NOMO-1 treated with DMSO at 0.1 percent for 48 hours (cell line): ENCODE data around the gene MYH14.

ENCODE experiments used
- DNase-seq: peaks from one replicate; lab custom pipeline; 2025; ENCODE audit not compliant: unreplicated experiment; lab: John Stamatoyannopoulos, UW

The MYH14 gene

DNA sequence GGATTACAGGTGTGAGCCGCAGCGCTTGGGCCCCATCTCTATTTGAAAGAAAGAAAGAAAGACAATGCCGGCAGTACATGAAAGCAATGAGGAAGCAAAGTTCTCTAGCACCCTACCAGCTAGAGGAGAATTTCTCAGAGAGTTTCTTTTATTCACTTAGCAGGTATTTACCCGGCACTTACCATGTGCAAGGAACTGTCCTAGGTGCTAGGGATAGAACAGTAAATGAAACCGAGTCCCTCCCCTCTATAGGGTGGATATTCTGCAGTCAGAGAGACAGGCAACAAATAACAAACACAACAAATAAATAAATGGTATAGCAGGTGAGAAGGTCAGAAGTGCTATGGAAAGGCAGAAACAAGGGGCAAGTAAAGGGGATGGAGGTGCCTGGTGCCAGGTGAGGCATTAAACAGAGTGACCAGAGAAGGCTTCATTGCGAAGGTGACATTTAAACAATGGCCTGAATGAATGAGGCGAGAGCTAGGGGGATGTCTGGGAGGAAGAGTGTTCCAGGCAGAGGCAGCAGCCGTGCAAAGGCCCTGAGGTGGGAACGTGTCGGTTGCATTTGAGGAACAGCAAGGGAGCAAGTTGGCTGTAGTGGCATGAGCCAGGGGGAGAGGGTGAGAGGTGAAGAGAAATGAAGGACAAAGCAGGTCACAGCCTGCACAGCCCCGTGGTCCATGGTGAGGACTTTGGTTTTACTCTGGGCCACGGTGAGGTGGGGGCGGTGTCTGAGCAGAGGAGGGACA, 10.8 kb upstream of the MYH14 start:
- DNase-seq: no peak

DNA sequence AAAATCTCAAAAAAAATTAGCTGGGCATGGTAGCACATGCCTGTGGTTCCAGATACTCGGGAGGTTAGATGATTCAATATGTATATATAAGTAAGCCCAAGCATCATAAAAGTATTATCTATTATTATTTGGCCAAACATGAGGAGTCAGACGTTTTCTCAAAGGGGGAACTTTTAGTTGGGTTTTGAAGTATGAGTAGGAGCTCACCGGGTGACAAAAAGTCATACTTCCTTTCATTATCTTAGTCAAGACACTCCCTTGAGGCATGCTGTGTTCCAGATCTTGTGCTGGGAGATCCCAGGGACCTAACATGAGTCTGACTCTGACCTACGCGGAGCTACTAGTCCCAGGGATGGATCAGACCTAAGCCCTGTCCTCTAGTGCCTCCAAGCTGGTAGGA, 8.2 kb upstream of the MYH14 start:
- DNase-seq: no peak

DNA sequence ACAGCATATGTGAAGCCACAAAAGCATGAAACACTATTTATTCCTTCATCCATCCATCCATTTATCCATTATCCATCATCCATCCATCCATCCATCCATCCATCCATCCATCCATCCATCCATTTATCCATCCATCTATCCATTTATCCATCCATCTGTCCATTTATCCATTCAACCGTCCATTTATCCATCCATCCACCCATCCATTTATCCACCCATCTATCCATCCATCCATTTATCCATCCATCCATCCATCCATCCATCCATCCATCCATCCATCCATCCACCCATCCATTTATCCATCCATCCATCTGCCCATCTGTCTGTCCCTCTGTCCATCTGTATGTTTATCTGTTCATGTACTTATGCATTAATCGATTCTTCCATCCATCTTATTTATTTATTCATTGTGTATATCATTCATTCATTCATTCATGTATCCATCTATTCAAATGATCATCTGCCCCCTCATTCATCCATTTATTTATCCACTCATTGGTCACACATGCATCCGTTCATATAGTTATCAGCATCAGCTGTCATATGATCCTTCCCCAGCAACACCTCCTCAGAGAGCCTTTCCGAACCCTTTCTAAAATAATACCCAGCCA, 7.0 kb upstream of the MYH14 start:
- DNase-seq: no peak

DNA sequence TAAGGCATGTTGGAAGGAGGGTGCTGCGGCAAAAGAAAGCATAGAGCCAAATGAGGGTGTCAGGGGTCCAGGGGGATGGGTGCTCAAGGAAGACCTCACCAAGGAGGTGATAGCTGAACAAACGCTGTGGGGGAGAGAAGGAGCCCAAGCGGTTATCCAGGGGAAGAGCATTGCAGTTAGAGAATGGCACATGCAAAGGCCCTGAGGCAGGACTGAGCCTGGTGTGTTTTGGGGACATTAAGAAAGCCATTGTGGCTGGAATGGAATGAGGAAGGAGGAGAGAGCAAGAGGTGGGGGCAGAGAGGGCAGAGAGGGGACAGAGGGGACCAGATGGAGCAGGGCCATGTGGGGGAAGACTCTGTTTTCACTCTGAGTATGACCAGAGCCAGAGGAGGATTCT, 6.1 kb upstream of the MYH14 start:
- no peak for DNase-seq

DNA sequence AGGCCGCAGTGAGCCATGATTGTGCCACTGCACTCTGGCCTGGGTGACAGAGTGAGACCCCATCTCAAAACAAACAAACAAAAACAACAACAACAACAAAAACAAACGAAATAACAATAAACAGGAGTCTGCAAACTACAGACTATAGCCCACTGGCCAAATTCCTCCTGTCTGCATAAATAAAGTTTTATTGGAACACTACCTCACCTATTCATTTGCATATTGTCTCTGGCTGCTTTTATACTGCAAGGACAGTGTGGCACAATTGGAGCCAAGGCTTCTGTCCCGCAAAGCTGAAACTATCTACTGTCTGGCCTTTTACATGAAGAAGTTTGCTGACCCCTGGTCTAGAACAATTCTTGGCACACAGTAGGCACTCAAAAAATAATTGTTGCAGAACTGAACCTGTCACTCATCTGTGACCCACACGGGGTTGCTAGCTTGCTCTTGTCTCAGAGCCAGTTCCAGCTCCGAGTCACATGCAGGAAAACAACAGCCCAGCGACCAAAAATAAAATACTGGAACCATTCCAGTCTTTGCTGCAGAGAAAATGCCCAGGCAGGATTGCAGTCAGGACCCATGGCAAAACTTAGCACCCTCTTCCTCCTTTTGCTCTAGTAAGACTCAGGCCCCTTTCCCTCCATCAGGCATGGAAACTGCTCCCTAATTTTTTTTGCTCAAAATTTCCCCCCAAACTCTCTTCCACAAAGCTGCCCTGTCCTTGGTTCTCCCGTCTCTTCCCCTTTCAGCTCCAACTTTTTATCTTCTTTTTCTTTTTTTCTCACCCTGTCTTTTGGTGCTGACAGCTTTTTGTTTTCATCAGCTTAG, 4.8 kb upstream of the MYH14 start:
- no peak for DNase-seq

DNA sequence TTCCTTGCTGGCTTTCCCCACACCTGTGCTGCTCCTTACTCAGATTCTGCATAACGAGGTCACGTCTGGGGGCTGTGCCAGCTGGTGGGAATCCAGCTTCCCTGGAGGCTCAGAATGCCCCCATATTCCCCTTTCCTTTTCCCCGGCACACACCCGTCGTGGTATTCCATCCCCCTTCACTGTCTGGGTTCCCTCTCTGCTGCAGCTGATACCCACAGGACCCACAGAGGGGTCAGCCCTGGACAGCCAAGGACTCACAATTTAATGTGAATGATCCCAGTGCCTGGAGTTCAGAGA, 4.2 kb upstream of the MYH14 start:
- no peak for DNase-seq

DNA sequence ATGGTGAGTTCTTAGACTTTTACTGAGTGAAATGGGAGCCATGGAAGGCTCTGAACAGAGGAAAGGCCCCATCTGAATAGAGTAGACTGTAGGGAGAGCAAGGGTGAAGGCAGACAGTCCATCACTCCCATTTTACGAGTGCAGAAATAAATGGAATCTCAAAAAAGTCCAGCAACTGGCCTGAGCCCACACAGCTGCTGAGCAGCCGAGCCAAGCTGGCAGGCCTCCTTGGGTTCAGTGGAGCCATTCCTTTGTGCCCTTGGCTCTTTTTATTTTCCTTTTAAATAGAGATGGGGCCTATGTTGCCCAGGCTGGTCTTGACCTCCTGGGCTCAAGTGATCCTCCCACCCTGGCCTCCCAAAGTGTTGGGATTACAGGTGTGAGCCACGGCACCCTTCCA, 1.0 kb upstream of the MYH14 start:
- DNase-seq: no peak

DNA sequence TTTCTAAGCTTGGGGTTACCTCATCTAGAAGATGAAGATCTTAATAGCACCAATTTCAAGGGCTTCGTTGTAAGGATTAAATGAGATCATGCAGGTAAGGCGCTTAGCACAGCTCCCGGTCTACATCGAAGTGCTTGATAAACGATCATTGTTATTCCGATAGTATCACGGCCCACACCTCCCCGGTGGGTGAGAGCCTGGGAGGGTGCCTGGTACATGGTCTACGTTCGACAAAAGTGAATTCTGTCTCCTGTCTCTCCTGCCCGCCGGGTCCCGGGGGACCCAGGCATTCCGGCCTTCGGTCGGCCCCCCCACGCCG, 501 bp upstream of the MYH14 start:
- no peak for DNase-seq

DNA sequence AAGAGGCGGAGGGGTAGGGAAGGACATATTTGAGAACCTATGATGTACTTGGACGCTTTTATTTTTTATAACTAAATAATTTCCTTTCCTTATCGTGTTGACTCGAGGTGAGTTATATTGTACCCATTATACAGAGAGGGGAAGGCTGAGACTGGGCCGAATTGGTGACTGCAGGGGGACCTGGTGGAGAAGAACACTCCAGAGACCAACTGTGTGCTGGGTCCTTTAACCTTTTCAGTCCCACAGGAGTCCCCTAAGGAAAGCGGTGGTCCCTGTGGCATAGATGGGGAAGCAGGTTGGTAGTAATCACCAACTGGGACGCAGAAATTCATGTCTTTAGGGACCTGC, 633 bp downstream of the MYH14 start:
- DNase-seq: no peak

DNA sequence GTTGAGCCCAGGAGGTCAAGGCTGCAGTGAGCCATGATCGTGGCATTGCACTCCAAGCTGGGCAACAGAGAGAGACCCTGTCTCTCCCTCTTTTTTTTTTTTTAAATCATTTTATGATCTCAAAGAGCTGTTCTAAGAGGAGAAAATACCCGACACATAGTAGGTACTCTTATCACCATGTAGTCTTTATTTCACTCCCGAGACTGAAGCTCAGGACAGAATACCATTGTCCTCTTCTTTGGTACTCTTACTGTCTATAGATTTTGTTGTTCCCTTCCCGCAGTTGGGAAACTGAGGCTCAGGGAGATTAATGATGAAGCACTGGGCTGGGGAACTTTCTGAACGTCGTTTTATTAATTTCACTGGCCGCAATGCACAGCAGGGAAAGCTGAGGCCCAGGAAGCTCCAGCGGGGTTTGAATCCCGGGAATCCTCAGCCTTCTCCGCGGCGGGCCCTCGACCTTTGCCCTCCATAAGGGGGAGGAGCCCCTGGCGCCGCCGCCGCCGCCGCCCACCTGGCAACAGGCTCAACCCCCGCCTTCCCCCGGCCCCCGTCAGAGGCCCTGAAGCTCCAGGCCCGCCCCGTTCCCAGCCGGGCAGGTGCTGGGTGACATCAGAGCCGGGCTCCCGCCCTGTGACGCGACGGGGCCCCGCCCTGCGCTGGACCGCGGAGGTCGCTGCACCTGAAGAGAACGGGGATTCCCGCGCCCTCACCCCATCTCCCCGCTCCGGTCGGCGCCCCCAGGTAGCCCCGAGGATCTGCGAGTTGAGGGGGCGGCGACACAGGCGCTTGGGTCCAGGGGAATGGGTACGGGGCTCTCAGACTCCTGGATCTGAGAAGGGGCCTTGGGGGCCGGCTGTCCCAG, 1.6 kb downstream of the MYH14 start:
- DNase-seq: no peak

DNA sequence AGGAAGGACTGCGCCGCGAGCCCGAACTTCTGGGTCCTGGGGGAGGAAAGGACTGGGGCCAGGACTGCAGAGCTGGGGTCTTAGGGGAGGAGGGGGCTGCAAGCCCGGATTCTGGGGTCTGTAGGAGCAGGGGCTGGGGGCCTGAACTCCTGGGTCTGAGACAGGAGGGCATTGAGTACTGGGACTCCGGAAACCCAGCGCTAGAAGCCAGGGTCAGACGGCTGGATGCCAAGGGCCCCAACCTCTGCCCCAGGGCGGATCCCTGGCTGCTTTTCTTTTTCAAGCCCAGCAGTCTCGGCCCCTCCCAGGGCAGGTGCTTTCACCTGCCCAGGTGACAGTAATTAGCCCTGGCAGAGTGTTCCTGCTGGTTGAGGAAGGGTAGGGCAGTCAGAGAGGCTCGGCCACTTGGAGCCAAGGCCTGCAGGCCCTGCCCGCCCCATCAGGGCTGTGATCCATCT, 2.3 kb downstream of the MYH14 start:
- DNase-seq: no peak

DNA sequence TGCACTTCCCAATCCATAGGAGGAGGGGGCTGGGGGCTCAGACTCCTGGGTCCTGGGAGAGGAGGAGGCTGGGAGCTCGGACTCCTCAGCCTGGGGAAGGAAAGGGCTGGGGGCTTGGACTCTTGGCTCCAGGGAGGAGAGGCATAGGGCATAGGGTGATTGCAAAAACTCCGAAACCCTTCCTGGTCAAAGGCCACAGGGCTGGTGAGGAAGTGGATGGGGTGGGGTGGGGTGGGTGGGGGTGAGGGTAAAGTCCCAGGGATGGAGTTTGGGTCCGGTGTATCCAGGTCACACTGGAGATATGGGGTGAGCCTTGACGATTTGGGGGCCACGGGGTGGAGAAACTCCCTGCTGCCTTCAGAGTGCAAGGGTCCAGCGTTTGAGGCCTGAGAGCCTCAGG, 2.8 kb downstream of the MYH14 start:
- no peak for DNase-seq

DNA sequence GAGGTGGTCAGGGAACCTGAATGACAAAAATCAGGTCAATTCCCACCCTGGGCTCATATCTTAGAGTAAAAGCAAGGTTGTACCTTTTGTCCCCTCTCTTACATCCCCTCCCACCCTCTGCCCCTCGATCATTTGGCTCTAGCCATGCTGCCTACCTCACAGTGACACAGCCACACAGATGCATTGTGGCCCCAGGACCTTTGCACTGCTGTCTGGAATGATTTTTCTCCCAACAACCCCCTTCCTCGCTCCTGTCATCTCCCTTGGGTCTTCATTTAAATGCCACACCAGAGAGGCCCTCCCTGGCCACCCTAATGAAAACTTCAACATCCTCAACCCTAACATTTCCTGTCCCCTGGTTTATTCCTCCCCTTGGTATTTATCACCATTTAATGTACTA, 4.3 kb downstream of the MYH14 start:
- DNase-seq: no peak

DNA sequence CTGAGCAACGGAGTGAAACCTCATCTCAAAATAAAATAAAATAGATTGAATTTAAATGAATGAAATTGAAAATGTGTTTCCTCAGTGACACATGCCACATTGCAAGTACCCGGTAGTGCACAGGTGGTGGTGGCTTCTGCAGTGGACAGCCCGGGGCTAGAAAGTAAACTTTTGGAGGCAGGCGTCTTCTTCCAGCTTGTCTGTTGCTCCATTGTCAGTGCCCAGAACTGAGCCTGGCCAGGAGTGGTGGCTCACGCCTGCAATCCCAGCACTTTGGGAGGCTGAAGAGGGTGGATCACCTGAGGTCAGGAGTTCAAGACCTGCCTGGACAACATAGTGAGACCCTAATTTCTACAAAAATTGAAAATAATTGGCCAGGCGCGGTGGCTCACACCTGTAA, 5.7 kb downstream of the MYH14 start:
- no peak for DNase-seq

DNA sequence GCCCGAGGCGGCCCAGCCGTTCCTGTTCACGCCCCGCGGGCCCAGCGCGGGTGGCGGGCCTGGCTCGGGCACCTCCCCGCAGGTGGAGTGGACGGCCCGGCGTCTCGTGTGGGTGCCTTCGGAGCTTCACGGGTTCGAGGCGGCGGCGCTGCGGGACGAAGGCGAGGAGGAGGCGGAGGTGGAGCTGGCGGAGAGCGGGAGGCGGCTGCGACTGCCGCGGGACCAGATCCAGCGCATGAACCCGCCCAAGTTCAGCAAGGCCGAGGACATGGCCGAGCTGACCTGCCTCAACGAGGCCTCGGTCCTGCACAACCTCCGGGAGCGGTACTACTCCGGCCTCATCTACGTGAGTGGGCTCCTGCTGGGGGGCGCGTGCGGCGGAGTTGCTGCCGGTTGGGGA, 7.0 kb downstream of the MYH14 start:
- no peak for DNase-seq

DNA sequence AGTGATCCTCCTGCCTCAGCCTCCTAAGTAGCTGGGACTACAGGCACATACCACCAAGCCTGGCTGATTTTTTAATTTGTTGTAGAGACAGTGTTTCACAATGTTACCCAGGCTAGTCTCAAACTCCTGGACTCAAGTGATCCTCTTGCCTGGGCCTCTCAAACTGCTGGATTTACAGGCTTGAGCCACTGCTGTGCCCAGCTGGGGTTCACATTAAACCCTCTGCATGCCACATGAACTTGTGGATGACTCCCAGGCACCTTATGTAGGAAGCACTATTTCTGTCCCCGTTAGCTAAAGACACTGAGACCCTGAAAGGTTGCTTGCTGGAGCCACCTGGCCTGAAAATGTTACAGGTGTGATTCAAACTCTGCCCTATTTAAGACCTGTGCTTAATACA, 10.5 kb downstream of the MYH14 start:
- no peak for DNase-seq

DNA sequence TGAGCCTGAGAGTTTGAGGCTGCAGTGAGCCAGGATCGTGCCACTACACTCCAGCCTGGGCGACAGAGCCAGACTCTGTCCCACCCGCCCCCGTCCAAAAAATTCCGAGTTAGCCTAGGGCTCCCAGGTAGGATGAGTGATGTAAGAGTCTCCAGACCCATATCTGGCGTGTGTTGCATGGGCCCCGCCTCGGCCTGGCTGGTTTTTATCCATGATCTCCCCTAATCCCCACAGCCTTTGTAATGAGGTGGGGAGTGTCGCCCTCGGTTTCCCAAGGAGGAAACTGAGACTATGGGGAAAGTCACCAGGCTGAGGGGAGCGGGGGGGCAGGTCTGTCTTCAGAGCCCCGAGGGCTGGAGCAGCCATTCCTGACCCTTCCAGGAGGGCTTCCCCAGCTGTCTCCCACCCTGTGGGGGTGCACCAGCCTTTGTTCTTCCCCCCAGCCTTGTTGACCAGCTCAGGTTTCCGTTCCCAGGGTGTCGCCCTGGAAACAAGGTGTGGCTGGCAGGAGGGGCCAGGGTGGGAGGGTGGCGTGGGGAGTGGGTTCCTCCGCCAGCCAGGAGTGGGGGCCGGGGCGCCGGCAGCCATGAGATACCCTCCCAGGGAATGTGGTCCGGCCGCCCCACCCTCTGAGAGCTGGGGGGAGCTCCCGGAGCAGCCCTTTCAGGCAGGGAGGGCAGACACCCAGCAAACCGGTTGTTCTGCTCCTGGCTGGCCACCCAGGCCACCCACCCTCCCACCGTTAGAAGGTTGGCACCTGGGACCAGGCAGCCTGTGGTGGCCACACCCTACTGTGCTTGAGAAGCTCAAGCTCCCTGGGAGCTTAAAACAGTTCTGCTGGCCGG, 11.5 kb downstream of the MYH14 start:
- DNase-seq: no peak

DNA sequence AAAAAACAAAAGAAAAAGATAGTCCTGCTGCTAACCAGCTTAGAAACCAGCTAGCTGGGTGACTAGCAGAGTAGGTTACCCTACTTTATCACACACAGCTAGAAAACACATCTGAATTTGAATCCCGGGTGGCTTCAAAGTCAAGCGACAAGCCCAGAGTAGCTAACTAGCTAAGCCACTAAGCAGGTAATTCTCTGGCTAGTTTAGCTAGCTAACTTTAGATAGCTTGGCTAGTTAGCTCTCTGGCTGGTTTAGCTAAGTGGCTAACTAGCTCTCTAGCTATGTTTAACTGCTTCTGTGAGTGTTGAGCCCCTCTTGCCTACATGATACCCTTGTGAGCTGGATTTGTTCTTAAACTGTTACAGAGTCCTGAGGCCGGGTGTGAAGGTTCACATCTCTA, 12.4 kb downstream of the MYH14 start:
- DNase-seq: no peak

DNA sequence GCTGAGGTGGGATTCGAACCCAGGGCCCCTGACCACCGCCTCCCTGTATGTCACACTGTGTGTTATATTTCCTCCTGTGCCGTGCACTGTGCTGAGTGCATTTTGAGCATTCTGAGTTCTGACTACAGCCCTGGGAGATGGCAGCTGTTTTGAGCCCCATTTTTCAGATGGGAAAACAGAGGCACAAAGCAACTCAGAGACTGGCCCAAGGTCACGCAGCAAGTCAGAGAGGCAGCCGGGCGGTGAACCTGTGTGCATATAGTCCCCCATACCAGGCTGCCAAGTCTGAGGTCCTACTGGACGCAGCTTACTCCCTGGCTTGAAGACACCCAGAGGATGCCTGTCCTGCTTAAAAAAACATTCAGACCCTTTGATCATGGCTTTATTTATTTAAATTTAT, 17.7 kb downstream of the MYH14 start:
- no peak for DNase-seq

DNA sequence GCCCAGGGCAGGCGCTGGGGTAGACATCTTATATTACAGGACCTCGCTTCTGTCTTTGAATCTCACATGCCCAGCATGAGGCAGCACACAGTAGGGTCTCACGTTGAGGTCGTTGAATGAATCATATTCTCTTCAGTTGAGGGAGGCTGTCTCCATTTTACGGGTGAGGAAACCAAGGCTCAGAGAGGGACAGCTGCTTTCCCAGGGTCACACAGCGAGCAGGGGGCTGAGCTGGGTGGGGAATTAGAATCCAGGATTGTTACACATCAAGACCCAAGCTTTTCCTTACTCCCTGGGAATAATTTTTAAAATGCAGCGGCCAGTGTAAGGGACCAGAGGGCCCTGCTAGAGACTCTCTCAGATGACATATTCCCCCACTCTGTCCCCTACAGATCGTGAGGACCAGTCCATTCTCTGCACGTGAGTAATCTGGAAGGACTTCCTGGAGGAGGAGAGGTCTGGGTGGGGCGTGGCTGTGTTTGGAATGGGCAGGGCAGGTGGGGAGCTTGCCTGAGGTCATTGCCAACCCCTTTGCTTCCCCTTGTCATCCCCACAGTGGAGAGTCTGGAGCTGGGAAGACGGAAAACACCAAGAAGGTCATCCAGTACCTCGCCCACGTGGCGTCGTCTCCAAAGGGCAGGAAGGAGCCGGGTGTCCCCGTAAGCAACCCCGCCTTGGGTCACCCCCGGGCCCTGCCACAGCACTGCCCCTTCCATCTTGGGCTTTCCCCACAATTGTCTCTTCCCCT, 19.4 kb downstream of the MYH14 start:
- no peak for DNase-seq
